Loucy (cell line): ENCODE results near the gene LIPN.
A peak's percentile ranks its signal among the peaks of the same experiment; 100 is the strongest.
"Not testable (repeated sequence)": the region's sequence is repeated elsewhere in the genome, so short reads cannot be mapped to it uniquely, and the experiment has no call there.

Source experiments
- H2AFZ ChIP-seq: fragments of 200-600 bp; sonication (generic); 2 replicates; pipeline ENCODE4 v1.6.0; 2016; ENCODE audit warnings: antibody characterized with exemption, mild to moderate bottlenecking, low read length, moderate library complexity
- H3F3A ChIP-seq: fragments of 200-600 bp; 2 replicates; pipeline ENCODE4 v1.6.0; 2016; ENCODE audit warnings: antibody characterized with exemption, low read depth, mild to moderate bottlenecking
- H3K27me3 ChIP-seq: fragments of 200-600 bp; sonication (generic); 2 replicates; pipeline ENCODE4 v1.6.1; 2014; ENCODE audit warnings: low read length, mild to moderate bottlenecking; ENCODE audit not compliant: insufficient read depth, poor library complexity, severe bottlenecking
- H3K36me3 ChIP-seq: fragments of 200-600 bp; sonication (generic); 2 replicates; pipeline ENCODE4 v1.6.1; 2016; ENCODE audit warnings: low read length; ENCODE audit not compliant: insufficient read depth
- H3K4me1 ChIP-seq: fragments of 200-600 bp; sonication (generic); 2 replicates; pipeline ENCODE4 v1.5.1; 2014; ENCODE audit warnings: low read length, mild to moderate bottlenecking; ENCODE audit not compliant: insufficient read depth, poor library complexity, severe bottlenecking
- H3K4me2 ChIP-seq: fragments of 200-600 bp; sonication (generic); 2 replicates; pipeline ENCODE4 v1.6.0; 2014; ENCODE audit warnings: antibody characterized with exemption, low read length, low read depth, mild to moderate bottlenecking; ENCODE audit not compliant: poor library complexity, severe bottlenecking
- H3K4me3 ChIP-seq: fragments of 200-600 bp; sonication (generic); 2 replicates; pipeline ENCODE4 v1.5.1; 2014; ENCODE audit warnings: low read length, mild to moderate bottlenecking, mixed read lengths; ENCODE audit not compliant: poor library complexity, severe bottlenecking
- H3K79me2 ChIP-seq: fragments of 200-600 bp; sonication (generic); 2 replicates; pipeline ENCODE4 v1.6.1; 2014; ENCODE audit warnings: low read length; ENCODE audit not compliant: insufficient read depth
- H3K9ac ChIP-seq: fragments of 200-600 bp; sonication (generic); 2 replicates; pipeline ENCODE4 v1.6.0; 2014; ENCODE audit warnings: mild to moderate bottlenecking, low read depth, low read length, moderate library complexity; ENCODE audit not compliant: poor library complexity, severe bottlenecking
- H3K9me2 ChIP-seq: fragments of 200-600 bp; sonication (generic); replicated peaks from 2 replicates; pipeline ENCODE4 v1.6.1; 2016; ENCODE audit warnings: low read depth, low read length, mixed read lengths
- H3K9me3 ChIP-seq: fragments of 200-600 bp; sonication (generic); 2 replicates; pipeline ENCODE4 v1.6.1; 2014; ENCODE audit warnings: mild to moderate bottlenecking, antibody characterized with exemption, low read length, low read depth; ENCODE audit not compliant: insufficient read depth
- H4K20me1 ChIP-seq: fragments of 200-600 bp; sonication (generic); 2 replicates; pipeline ENCODE4 v1.6.0; 2014; ENCODE audit warnings: antibody characterized with exemption, low read length, mild to moderate bottlenecking; ENCODE audit not compliant: insufficient read depth, poor library complexity, severe bottlenecking
- EZH2phosphoT487 ChIP-seq: fragments of 200-600 bp; IDR thresholded peaks from 2 replicates; pipeline ENCODE4 v1.6.1; 2018; ENCODE audit warnings: antibody characterized with exemption, mild to moderate bottlenecking, moderate library complexity, borderline replicate concordance
- TF ChIP-seq, protein P1 (sequence below): fragments of 200-600 bp; sonication (generic); conservative IDR thresholded peaks from 2 replicates; pipeline ENCODE4 v1.5.1; 2014; ENCODE audit warnings: mild to moderate bottlenecking, antibody characterized with exemption, low read length

Gene LIPN

DNA sequence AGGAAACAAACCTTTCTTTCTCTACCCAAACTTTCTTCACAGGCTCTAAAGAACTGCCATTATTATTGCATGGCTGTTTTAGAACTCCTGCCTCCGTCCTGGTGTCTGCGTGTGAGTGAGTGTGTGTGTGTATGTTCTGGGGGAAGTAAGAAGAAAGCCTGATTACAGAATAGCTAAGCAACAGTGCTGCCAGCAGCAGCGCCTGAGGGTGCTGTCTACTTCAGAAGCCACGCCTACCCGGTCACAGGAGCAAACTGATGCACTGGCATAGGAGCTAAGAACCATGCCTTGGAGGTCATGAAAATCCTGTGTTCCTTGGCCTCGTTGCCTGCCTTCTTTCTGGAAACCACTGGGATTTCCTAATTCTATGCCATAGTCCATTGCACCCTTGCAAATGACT lies 28.5 kb upstream of the LIPN start:
- TF ChIP-seq, protein P1, sequence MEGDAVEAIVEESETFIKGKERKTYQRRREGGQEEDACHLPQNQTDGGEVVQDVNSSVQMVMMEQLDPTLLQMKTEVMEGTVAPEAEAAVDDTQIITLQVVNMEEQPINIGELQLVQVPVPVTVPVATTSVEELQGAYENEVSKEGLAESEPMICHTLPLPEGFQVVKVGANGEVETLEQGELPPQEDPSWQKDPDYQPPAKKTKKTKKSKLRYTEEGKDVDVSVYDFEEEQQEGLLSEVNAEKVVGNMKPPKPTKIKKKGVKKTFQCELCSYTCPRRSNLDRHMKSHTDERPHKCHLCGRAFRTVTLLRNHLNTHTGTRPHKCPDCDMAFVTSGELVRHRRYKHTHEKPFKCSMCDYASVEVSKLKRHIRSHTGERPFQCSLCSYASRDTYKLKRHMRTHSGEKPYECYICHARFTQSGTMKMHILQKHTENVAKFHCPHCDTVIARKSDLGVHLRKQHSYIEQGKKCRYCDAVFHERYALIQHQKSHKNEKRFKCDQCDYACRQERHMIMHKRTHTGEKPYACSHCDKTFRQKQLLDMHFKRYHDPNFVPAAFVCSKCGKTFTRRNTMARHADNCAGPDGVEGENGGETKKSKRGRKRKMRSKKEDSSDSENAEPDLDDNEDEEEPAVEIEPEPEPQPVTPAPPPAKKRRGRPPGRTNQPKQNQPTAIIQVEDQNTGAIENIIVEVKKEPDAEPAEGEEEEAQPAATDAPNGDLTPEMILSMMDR = no peak
- no peak for TF ChIP-seq EZH2phosphoT487
- Histone ChIP-seq H3K9ac (no peak overlapping the region), H3F3A (no peaks in the 10 kb centered on the region), H3K36me3 (no peaks in the 10 kb centered on the region), H3K9me2 (no peaks in the 10 kb centered on the region), H3K4me1 (peaks cover 13% of the 10 kb centered on the region), H3K9me3 (no peaks in the 10 kb centered on the region), H4K20me1 (no peaks in the 10 kb centered on the region), H3K27me3 (no peaks in the 10 kb centered on the region), H3K4me2 (no peak overlapping the region), H2AFZ (0 out of 2 replicates have a peak overlapping the region, but pooled peaks have one; percentile 13), H3K79me2 (no peaks in the 10 kb centered on the region), H3K4me3 (no peak overlapping the region)

DNA sequence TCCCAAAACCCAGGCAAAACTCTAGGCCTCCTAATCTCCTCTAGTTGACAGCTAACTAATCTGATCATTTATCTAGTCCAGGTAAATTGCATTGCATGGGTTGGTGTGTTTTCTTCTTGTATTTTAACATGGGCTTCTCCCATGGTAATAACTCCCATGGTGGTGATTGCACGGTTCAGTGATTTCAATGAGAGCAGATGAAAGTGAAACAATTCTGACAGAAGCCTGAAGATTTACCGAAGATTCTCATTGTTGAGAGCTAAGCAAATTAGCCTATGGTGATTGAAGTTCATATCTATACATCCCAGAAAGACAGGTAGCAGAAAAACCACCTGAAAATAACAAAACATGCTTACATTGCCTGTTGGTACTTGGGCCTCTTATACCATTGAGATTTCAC lies 26.6 kb upstream of the LIPN start:
- H3K4me2 ChIP-seq = peak overlapping the region; percentile 32
- H3K36me3 ChIP-seq = no peaks in the 10 kb centered on the region
- peak overlapping the region; percentile 14; the same call in 1 of the 2 replicates for H2AFZ ChIP-seq
- peaks cover 8% of the 10 kb centered on the region for H3K4me1 ChIP-seq
- H4K20me1 ChIP-seq = no peaks in the 10 kb centered on the region
- no peak overlapping the region for H3K4me3 ChIP-seq
- peaks cover 5% of the 10 kb centered on the region for H3K27me3 ChIP-seq
- no peak overlapping the region for H3K9ac ChIP-seq
- H3K9me3 ChIP-seq = no peaks in the 10 kb centered on the region
- TF ChIP-seq, protein P1 = no peak
- TF ChIP-seq EZH2phosphoT487 = no peak
- H3K9me2 ChIP-seq = no peaks in the 10 kb centered on the region
- H3F3A ChIP-seq = no peaks in the 10 kb centered on the region
- no peaks in the 10 kb centered on the region for H3K79me2 ChIP-seq

DNA sequence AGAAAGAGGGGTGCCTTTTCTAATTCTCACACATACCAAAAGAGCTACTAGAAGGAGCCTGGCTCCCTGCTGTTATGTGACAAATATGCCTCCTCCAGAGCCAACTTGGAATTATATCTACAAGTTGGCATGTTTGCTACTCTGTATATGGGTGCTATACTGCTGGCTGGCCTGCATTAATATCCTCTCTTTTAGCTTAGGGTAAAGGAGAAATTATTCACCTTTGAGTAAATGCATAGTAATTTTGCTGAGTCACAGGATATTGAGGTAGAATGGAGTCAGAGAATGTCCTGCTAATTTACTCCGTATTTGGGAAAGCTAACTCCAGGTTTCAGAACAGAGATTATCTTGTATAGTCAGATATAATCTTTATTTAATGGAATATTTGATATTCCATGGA lies 24.2 kb upstream of the LIPN start:
- H3K79me2 ChIP-seq = no peaks in the 10 kb centered on the region
- H3K9ac ChIP-seq = no peak overlapping the region
- H3K27me3 ChIP-seq = peaks cover 5% of the 10 kb centered on the region
- H3K36me3 ChIP-seq = no peaks in the 10 kb centered on the region
- H3K4me2 ChIP-seq = no peak overlapping the region
- TF ChIP-seq EZH2phosphoT487 = no peak
- TF ChIP-seq, protein P1 = no peak
- no peaks in the 10 kb centered on the region for H3K9me3 ChIP-seq
- H4K20me1 ChIP-seq = no peaks in the 10 kb centered on the region
- peaks cover 8% of the 10 kb centered on the region for H3K4me1 ChIP-seq
- no peaks in the 10 kb centered on the region for H3F3A ChIP-seq
- H2AFZ ChIP-seq = no peak overlapping the region
- H3K9me2 ChIP-seq = no peaks in the 10 kb centered on the region
- H3K4me3 ChIP-seq = no peak overlapping the region

DNA sequence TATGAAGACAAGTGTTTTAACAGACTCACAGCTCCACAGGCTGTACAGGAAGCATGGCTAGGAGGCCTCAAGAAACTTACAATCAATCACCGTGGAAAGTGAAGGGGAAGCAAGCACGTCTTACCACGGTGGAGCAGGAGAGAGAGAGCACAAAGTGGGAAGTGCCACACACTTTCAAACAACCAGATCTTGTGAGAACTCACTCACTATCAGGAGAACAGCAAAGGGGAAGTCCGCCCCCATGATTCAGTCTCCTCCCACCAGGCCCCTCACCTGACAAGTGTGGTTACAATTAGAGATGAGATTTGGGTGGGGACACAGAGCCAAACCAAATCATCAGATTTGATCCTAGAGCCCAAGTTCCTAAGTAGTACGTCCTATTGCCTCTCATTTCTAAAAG lies 17.9 kb upstream of the LIPN start:
- not testable (repeated sequence) for H3K36me3 ChIP-seq, H3K4me3 ChIP-seq, H3K9me3 ChIP-seq, H3K79me2 ChIP-seq, H3K27me3 ChIP-seq, H3K9me2 ChIP-seq, H3K4me1 ChIP-seq, H3K9ac ChIP-seq, H3F3A ChIP-seq, H3K4me2 ChIP-seq, H2AFZ ChIP-seq, H4K20me1 ChIP-seq
